HG03196 (cell line): ENCODE data around the gene XPO6.

Experiments
- ATAC-seq: cut with Tn5 transposase; IDR thresholded peaks from one replicate; pipeline ENCODE4 v1.9.1; 2021; ENCODE audit not compliant: unreplicated experiment

The XPO6 gene

DNA sequence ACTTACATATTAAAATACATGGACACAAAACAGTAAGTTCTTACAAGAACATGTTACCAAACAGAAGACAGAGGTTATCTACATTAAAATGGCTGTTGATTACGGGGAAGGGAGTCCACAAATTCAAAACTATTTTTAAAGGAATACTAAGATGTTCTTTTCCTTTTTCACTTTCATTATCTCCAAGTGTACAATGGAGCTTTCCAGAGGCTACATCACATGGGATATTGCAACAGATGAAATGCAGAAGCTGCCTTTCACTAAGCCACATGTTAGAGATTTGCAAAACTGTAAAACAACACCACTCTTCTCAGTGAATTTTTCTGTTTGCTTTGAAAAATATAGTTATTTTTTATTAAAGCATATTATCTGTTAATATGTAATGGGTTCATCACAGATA, 53.6 kb downstream of the XPO6 start:
- no peak for ATAC-seq

DNA sequence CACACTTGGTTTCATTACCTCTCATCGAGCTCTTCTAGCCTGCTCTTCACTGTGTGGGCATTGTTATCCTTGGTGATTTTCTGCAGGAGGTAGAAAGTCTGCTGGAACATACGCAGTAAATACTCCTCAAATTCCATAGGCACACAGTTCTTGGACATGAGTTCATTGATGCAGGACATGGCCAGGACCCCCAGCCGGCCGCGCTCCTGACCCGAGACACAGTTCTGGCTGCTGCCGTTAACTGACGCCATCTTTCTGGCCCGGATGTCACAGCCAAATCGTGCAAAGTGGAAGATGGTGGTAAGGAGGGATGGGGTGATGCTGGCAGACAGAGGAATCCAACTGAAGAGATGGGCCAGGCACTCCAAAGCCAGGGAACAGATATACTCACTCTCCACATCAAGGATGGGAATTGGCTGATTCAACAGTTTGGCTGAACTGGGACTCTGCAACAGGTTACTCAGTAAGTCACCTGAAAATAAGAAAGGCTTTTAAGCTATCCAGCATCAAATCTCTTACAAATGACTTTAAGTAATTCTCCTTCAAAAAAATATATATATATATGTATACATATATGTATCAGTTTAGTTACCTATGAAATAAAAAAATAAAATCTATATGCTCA, 55.6 kb downstream of the XPO6 start:
- ATAC-seq, result no peak

DNA sequence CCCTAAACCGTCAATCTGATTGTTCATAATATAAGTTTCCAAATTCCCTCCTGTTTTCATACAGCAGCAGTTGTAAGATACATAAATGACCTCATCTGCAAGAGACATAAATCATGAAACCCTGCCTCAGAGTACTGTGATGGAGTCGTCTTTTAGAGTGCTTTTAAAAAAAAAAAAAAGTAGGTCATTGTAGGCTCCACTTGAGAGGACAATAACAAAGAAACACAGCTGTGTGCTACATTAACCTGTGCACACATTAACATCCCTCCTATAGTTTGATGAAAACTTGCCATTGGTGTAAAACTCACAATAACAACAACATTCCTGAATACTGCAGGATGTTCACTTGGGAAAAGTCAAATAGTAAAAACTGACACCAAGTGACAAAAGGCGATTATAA, 56.5 kb downstream of the XPO6 start:
- ATAC-seq, result no peak

DNA sequence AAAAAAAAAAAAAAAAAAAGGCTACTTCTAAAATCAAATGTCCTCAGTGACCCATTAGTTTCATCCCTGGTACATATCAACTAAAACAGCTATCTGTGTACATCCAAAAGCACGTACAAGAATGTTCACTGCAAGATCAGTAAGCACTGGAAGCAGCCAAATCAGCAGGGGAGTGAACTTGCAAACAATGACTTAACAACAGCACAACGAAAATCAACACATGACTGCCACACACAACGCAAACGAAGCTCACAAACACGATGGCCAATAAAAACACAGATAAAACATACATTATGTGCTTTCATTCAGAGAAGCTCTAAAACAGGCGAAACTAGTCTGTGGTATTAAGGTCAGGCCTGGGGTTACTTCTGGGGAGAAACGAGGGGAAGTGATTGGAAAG, 60.6 kb downstream of the XPO6 start:
- no peak for ATAC-seq

DNA sequence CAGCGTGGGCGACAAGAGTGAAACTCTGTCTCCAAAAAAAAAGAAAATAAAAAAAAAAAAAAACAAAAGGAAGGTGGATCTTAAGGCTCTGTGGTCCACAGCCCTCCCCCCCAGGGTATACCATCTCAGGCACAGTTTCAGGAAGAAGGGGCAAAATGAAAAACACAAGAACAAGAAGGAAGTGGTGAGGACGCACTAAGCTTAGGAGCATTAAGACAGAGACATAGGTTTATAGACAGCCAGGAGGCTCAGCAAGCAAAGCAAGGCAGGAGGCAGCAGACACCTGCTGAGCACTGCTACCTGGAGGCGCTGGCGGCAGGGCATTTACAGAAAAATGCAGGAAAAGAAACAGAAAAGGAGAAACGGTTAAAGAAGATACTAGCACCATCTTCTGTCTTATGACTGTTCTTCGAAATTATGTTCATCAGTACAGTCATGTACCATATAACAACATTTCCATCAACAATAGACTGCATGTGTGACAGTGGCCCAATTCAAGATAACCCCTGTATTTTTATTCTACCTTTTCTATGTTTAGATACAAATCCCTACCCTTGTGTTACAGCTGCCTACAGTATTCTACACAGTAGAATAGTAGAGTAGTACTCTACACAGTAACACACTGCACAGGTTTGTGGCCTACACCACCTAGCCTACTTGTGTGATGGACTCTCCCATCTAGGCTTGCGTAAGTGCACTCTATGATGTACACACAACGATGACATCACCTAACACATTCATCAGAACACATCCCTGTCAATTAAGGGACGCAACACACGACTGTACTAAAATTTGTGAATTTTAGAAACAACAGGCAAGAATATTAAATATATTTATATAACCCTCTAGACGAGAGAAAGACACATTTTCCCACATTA, 62.5 kb downstream of the XPO6 start:
- no peak for ATAC-seq

DNA sequence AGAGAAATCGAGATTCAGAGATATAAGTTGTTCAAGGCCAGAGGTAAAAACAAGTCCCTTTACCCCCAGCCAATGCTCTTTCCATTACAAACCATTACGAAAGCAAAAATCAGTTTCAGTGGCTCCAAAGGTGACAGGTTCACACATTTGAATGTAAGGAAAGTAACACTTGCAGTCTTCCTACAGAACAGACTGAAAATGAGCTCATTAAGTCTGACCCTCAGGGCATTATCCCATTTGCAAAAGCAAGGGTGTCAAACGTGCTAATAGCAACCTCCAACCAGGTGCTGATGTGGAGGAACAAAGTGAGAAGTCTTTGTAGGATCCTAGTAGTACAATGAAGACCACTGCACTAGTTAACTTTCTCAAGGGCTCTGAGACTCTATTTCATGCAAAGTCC, 65.2 kb downstream of the XPO6 start:
- ATAC-seq, result no peak

DNA sequence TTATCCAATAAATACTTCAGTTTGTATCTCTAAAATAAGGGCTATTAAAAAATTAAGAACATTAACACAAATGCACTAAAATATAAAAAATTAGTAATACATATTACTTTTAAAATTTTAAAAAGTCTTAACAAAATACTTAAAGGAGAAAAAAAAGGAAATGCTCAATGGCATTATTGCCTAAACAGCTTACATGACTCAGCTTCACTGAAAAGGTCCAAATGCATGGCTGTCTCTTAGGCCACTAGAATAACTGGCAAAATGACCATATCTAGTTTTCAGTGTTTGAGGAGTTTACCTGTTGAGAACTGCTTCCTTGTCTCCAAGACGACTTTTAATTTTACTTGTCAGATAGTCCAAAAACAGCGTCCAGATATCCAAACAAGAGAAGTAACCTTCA, 66.0 kb downstream of the XPO6 start:
- ATAC-seq, result no peak

DNA sequence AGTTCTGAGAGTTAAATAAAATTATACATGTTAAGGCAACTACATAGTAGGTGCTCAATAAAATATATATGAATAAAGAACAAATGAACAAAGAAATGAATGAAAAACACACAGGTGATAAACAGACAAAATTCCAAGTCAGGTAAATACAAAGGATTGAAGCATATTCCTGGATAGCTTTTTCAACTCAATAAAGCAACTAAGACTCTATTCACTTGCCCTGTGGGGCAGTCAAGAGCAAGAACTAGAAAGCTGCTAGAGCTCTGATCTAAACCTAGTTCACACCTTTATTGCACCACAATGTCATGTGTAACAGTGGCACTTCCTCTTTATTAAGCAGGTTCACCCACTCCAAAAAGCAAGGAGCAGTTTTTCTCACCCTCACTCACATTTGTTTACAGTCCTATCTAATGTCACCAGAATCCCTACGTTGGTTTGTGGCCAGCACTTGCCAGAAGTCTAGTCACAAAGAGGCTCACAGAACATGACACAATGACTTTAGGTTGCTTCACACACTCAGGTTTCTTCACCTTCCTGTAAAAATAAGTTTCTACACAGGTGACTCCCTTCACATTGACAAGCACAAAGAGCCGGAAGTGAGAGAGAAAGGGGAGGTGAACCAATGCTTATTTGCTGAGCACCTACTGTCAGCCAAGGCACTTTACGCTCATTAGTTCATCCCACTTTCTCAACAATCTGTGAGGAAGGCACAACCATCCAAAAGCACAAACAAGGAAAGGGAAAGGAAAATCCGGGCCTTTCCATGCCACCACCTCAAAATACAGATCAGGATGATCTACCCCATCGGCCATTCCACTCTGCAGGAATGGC, 70.8 kb downstream of the XPO6 start:
- ATAC-seq, result peak; percentile 52

DNA sequence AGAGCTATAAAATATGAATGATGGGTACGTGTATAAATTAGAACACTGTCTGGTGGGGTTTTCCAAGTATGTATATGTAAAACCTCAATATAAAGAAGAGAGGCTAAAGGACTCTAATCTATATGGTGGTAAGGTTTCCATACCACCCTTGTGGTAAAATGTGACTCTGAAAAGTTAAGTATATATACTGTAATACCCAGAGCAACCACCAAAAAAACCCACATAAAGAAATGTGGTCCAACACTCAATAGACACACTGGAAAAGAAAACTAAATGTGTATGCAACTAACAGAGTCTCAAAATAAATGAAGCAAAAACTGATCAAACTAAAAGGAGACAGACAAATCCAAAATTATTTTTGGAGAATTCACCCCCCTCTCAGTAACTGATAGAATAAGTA, 72.2 kb downstream of the XPO6 start:
- no peak for ATAC-seq

DNA sequence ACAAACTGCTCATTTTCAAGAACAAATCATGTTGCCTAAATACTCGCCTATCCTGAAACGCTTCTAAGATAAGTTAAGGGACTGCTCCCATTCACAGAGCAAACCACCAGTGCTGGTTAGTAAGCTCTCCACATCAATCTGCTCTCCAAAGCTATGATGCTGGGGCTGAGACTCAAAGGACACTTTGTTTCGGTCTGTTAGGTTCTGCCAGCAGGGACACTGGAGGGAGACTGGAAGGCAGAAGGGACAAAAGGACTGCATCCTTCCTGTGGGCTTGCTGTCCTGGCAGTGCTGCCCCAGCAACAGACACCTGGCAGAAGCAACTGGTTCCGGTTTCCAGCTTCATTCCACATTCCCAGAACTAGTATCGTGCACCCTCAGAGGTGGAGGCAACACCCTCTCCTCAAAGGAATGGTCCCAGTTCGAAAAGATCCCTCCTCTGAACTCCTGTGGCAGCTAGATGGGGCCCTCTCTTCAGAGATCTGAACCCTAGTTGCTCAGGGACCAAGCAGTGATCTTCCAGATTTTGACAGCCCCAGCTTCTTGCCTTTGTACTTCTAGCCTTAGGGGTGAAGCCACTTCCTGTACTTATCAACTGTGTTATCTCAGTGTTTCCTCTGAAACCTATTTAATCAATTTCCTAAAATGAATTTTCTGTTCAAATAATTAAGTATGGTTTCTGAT, 74.9 kb downstream of the XPO6 start:
- ATAC-seq, result no peak

DNA sequence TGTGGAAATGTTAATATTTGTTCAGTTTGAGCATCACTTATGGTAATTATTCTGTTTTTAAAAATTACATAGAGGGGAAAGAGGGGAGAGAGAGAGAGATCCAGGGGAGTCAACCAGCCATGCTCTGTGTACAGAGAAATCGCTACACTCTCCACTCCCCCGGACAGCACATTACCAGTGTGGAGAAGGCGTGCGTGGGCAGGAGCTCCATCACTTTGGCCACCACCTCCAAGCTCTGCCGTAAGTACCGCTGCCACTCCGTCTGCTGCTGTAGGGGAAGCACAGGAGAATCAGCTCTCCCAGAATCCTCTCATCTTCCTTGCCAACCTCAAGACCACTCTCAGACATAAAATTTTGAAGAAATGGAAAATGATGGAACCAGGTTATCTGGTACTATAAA, 78.1 kb downstream of the XPO6 start:
- ATAC-seq, result no peak

DNA sequence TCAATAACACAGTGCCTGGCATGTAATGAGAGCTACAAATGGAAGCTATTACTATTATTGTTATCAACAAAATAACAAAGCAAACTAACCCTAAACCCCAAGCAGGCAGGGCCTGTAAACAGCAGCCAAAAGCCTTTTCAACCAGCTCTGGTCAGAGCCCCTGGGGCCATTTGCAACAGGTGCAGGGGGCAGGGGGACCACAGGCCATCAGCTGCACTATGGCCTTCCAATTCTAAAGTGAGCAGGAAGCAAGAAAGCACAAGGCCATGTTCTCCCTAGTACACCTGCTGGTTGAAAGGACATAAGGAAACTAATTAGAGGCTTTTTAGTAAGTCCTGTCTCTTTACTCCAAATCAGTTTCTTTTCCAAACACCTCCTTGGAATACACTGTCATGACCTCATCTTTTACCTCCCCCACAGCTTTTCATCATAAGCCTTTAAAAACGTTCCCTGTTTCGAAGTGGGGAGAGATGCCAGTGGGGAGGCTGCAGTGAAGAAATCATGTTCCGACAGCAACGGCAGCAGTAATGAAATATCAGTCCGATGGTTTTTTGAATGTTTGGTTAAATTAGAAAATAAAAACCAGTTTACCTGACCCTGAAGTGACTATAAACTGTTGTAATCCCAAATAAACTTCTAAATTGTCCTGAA, 79.9 kb downstream of the XPO6 start:
- no peak for ATAC-seq

DNA sequence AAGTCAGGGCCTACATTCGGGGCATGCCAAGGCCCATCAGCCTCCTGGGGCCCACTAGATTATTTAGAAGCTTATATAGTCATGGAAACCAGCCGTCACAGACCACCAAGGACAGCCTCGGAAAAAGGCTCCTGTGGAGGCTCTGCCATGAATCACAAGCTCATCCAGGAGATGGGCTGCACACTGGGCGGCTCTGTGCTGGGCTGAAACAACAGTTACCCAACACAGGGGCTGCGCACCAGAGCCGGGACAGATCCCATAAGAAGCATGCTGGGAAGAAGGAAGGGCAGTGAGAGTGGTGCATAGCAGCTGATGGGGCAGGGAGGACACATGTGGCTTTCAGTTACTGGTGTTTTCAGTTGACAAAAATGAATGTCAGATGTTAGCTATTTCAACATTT, 80.6 kb downstream of the XPO6 start:
- no peak for ATAC-seq

DNA sequence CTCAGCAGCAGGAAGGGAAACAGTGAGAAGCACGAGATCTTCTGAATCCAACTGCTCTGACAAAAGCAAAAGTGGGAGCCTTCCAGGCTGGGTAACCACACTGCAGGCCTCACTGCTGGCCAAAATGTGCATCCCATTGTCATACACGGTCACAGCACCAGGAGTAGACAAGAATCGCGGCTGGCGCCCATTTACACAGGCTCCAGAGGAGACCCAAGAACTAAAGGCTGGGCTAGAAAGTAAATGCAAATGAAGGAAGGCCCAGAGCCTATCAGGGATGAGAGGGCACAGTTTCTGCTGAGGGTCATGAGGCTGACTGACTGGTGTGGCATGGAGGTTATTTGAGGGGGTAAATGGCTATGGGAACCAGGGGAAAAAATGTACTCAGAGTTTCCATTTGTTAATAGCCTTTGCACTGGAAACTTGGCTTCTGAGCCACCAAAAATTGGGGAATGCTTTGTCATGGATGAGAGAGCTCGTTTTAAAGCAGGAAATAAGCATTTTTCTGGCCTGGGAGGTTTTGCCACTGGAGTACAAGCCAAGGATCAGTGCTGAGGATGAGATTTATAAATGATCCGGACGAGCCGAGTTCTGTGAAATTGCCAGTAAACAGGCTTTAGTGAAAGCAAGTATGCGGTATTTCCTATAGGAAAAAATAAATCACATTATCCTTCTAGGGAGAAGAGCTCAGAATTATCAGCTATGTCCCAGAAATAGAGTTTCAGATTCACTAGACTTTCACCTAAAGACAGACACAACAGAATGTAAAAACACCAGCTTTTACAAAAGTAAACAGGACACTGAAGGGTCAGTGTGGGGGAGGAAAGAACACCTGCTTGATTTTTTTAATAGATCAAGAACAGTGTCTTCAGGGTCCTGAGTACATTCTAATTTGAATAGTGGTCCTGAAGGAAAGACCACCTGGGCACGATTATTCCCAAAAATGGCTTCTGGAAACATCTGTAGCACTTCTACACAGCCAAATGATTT, 81.4 kb downstream of the XPO6 start:
- ATAC-seq, result no peak

DNA sequence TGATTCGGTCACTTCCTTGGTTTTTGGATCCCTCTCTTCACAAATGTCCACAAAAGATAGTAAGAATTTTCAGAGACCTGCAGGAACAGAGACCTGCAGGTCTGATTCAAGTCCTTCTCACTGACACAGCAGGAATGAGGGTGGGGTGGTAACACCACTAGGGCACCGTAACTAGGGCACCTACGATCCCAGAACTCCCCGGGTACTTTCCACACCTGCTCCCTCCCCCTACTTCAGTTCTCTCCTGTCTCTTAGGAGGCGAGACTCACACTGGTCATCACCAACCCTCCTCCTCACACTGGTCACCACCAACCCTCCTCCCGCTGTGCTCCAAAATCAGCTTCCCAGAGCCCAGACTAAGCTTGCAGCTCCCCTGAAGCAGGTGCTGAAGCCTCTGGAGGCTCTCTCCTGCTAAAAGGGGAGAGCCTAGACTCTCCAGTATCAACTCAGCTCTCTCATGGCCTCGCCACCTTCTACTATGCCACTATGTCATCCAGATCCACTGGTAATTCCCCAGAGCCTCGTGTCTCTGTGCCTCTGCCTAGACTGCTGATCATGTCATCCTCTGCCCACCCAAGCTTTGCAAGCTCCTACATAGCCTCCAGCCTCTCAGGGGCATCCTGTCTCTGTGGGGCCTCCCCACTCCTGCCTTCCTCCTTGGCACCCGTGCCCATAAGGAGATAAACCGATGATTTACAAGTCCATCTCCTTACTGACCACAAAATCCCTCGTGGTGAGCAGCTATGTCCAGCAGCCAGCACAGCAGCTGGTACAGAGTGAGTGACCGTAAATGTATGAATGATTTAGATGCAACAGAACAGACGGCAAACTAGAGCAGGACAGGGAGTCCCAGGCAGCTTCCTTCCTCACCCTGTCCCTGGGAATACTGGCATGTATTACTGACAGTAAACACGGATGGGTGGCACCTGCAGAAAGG, 84.8 kb downstream of the XPO6 start:
- no peak for ATAC-seq

DNA sequence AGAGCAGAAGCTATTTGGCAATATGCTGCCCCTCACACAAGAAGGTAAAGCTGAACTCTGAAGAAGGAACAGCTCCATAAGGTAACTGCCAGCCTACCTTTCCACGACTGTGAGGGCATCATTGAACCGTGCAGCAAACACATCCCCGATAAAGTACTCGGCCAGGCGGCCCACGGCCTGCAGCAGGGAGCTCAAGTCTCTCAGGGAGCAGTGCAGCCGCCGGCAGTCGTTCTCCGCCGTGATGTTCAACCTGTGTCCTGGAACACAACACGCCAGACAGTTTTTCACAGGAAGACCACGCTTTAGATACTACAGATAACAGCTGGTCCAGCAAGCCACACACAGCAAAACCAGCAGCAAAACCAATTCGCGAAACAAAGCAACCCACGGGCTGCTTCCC, 86.2 kb downstream of the XPO6 start:
- ATAC-seq, result no peak

DNA sequence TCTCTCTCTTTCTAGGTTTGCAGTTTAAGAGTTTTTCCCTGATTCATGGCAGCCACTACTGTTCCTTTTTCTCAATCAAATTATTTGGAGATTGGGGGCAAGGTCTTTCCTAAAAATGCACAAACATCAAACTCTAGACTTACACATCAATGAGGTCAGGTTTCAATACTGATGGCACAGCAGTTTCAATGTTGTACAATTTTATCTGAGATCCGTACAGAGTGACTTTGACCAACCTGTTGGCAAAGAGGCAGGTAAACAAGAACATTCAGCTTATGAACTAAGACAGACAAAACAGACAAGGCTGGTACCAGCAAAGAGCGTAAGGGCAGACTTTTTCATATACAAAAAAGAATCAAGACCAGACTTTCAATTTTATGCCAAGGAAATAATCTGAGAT, 90.2 kb downstream of the XPO6 start:
- no peak for ATAC-seq

DNA sequence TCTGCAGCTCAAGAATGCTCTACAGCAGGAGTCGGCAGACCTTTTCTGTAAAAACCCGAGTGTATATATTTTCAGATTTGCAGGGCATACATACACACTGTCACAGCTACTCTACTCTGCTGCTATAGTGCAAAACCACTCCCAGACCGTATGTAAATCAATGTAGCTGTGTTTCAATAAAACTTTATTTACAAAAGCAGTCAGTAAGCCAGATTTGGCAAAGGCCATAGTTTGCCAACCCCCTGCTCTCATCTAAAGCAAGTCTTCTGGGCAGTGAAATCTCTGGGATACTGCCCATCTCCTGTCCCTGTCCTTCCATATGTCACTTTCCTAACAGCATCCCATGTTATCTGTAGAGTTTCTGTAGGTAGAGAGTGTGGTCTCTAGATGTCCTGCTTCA, 91.0 kb downstream of the XPO6 start:
- ATAC-seq, result no peak

DNA sequence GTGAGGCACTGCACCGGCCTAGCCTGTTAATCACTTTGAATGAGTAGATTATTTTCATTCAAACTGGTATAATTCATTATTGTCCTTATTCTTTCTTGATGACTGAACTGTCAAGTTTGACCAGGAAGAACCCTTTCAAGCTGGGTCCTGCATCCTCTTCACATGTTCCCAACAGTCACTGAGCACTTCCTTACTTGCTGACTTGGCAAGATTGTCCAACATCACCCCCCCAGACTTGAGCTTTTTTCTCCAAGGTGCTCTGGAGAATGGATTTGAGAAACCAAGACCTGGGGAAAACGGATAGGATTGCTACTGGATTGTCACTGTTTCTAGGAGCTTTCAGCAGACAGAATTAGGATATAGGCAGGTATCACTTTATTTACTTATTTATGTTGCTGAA, 93.1 kb downstream of the XPO6 start:
- no peak for ATAC-seq
